H9 (cell line): ENCODE data around the gene GALNT13. TPM values are rescaled to one million over a fixed set of nuclear protein-coding genes. Genes with fewer than 3 reads are reported as not detected.

Source experiments
- DNase-seq: peaks from one replicate; pipeline ENCODE4 v3.0.0-alpha.2; 2017
- H2AFZ ChIP-seq: one replicate; pipeline ENCODE4 v1.6.1; 2013; ENCODE audit warnings: mild to moderate bottlenecking, low read length, control low read depth, moderate library complexity
- H2AK5ac ChIP-seq: 2 replicates; pipeline ENCODE4 v1.6.1; 2013; ENCODE audit warnings: low read length, control low read depth, mixed read lengths; ENCODE audit not compliant: insufficient read length
- H2BK120ac ChIP-seq: one replicate; pipeline ENCODE4 v1.6.1; 2013; ENCODE audit warnings: low read depth, mild to moderate bottlenecking, low read length, control low read depth, inconsistent platforms; ENCODE audit not compliant: poor library complexity, severe bottlenecking
- H2BK12ac ChIP-seq: 2 replicates; pipeline ENCODE4 v1.6.1; 2013; ENCODE audit warnings: low read length, control low read depth, mixed read lengths, low read depth; ENCODE audit not compliant: insufficient read length
- H2BK15ac ChIP-seq: 2 replicates; pipeline ENCODE4 v1.6.1; 2013; ENCODE audit warnings: low read depth, low read length, control low read depth
- H2BK20ac ChIP-seq: one replicate; pipeline ENCODE4 v1.6.1; 2013; ENCODE audit warnings: low read depth, mild to moderate bottlenecking, low read length, control low read depth, inconsistent platforms; ENCODE audit not compliant: poor library complexity, severe bottlenecking
- H2BK5ac ChIP-seq: 2 replicates; pipeline ENCODE4 v1.6.1; 2013; ENCODE audit warnings: low read length, control low read depth, mixed read lengths; ENCODE audit not compliant: insufficient read length
- H3K14ac ChIP-seq: 2 replicates; pipeline ENCODE4 v1.6.1; 2013; ENCODE audit warnings: low read length, control low read depth; ENCODE audit not compliant: insufficient read depth
- H3K18ac ChIP-seq: 2 replicates; pipeline ENCODE4 v1.6.1; 2013; ENCODE audit warnings: low read depth, mild to moderate bottlenecking, mixed read lengths, low read length, control low read depth; ENCODE audit not compliant: insufficient read length
- H3K23ac ChIP-seq: 2 replicates; pipeline ENCODE4 v1.6.1; 2013; ENCODE audit warnings: low read length, control low read depth, mixed read lengths, low read depth; ENCODE audit not compliant: insufficient read length
- H3K23me2 ChIP-seq: 2 replicates; pipeline ENCODE4 v1.6.1; 2013; ENCODE audit warnings: low read depth, mild to moderate bottlenecking, mixed read lengths, low read length, control low read depth; ENCODE audit not compliant: insufficient read length, poor library complexity, severe bottlenecking
- H3K27ac ChIP-seq: 2 replicates; pipeline ENCODE4 v1.5.1; 2013; ENCODE audit warnings: low read length, control low read depth, mixed read lengths, low read depth; ENCODE audit not compliant: insufficient read length
- H3K27me3 ChIP-seq: 2 replicates; pipeline ENCODE4 v1.6.1; 2013; ENCODE audit warnings: low read length, control low read depth, inconsistent platforms; ENCODE audit not compliant: insufficient read depth
- H3K4ac ChIP-seq: 2 replicates; pipeline ENCODE4 v1.6.1; 2013; ENCODE audit warnings: low read depth, mild to moderate bottlenecking, control low read depth, inconsistent platforms, low read length, moderate library complexity
- H3K4me1 ChIP-seq: 2 replicates; pipeline ENCODE4 v1.6.1; 2013; ENCODE audit warnings: low read length, control low read depth, inconsistent platforms; ENCODE audit not compliant: insufficient read depth
- H3K4me2 ChIP-seq: 2 replicates; pipeline ENCODE4 v1.6.1; 2013; ENCODE audit warnings: low read length, control low read depth, mixed read lengths; ENCODE audit not compliant: insufficient read length, insufficient read depth
- H3K56ac ChIP-seq: 2 replicates; pipeline ENCODE4 v1.6.1; 2013; ENCODE audit warnings: low read depth, mild to moderate bottlenecking, mixed read lengths, low read length, control low read depth; ENCODE audit not compliant: insufficient read length
- H3K79me1 ChIP-seq: 2 replicates; pipeline ENCODE4 v1.6.1; 2013; ENCODE audit warnings: low read depth, mild to moderate bottlenecking, moderate library complexity, low read length, control low read depth, inconsistent platforms; ENCODE audit not compliant: insufficient read depth, poor library complexity, severe bottlenecking
- H3K79me2 ChIP-seq: 2 replicates; pipeline ENCODE4 v1.6.1; 2013; ENCODE audit warnings: low read length, control low read depth, inconsistent platforms; ENCODE audit not compliant: insufficient read depth
- H3K9ac ChIP-seq: 2 replicates; pipeline ENCODE4 v1.6.1; 2013; ENCODE audit warnings: low read length, control low read depth, mixed read lengths; ENCODE audit not compliant: insufficient read length; ENCODE audit errors: extremely low read depth
- H3K9me3 ChIP-seq: one replicate; pipeline ENCODE4 v1.6.1; 2013; ENCODE audit warnings: low read depth, low read length, inconsistent platforms; ENCODE audit not compliant: control insufficient read depth
- H3T11ph ChIP-seq: one replicate; pipeline ENCODE4 v1.6.1; 2013; ENCODE audit warnings: mild to moderate bottlenecking, low read length, control low read depth, inconsistent platforms
- H4K20me1 ChIP-seq: one replicate; pipeline ENCODE4 v1.6.1; 2013; ENCODE audit not compliant: control insufficient read depth, insufficient read length, insufficient read depth
- H4K5ac ChIP-seq: 2 replicates; pipeline ENCODE4 v1.6.1; 2013; ENCODE audit warnings: low read depth, mild to moderate bottlenecking, mixed read lengths, low read length, control low read depth; ENCODE audit not compliant: insufficient read length
- H4K8ac ChIP-seq: replicated peaks from 2 replicates; pipeline ENCODE4 v1.6.1; 2013; ENCODE audit warnings: low read length, control low read depth, mixed read lengths, low read depth; ENCODE audit not compliant: insufficient read length
- H4K91ac ChIP-seq: 2 replicates; pipeline ENCODE4 v1.6.1; 2013; ENCODE audit warnings: low read depth, mild to moderate bottlenecking, moderate library complexity, mixed read lengths, low read length, control low read depth; ENCODE audit not compliant: insufficient read length
- H3K27ac Mint-ChIP-seq, 3 experiments: 2 replicates in 2 of 3; 3 replicates in 1 of 3; pipeline ENCODE4 v1.8.0; 2020 to 2021; ENCODE audit warnings: mixed read lengths in 3 of 3, mild to moderate bottlenecking in 1 of 3, moderate library complexity in 1 of 3
- H3K27me3 Mint-ChIP-seq: 2 replicates; pipeline ENCODE4 v1.8.0; 2021; ENCODE audit warnings: low read depth, mild to moderate bottlenecking, moderate library complexity, mixed read lengths
- H3K36me3 Mint-ChIP-seq, 3 experiments: 2 replicates in 2 of 3; 3 replicates in 1 of 3; pipeline ENCODE4 v1.8.0; 2020 to 2021; ENCODE audit warnings: low read depth in 3 of 3, mixed read lengths in 3 of 3; ENCODE audit not compliant: insufficient read depth in 1 of 3
- H3K4me1 Mint-ChIP-seq, 2 experiments: 2 replicates each; pipeline ENCODE4 v1.8.0; 2020; ENCODE audit warnings: mixed read lengths in 2 of 2
- H3K4me3 Mint-ChIP-seq, 2 experiments: 2 replicates in 1 of 2; 3 replicates in 1 of 2; pipeline ENCODE4 v1.8.0; 2020 to 2021; ENCODE audit warnings: mild to moderate bottlenecking in 2 of 2, mixed read lengths in 2 of 2, moderate library complexity in 1 of 2
- H3K9me3 Mint-ChIP-seq, 2 experiments: 2 replicates in 1 of 2; 3 replicates in 1 of 2; pipeline ENCODE4 v1.8.0; 2020; ENCODE audit warnings: mild to moderate bottlenecking in 2 of 2, mixed read lengths in 2 of 2, moderate library complexity in 1 of 2
- WGBS: extraction: QIAGEN DNeasy Blood & Tissue Kit; methylation state at CpG from one replicate; pipeline ENCODE4 v1.1.7; 2013; ENCODE audit warnings: missing lambda C conversion rate, low lambda C conversion rate, mixed read lengths; ENCODE audit not compliant: insufficient read length; ENCODE audit errors: extremely low coverage; 5-methylcytosine and 5-hydroxymethylcytosine counted together
- total RNA-seq: library from RNA; stranded (reverse); gene quantifications from 2 replicates; pipeline ENCODE4 v1.2.1, GENCODE V29; 2021
- TF ChIP-seq, protein P1 (sequence below): fragments of 200-600 bp; sonication (generic); conservative IDR thresholded peaks from 3 replicates; pipeline ENCODE4 v1.8.0; 2021; ENCODE audit warnings: antibody characterized with exemption, mild to moderate bottlenecking

Gene GALNT13
- total RNA-seq, 1 experiment from 2014 or later: 6.6 TPM

DNA sequence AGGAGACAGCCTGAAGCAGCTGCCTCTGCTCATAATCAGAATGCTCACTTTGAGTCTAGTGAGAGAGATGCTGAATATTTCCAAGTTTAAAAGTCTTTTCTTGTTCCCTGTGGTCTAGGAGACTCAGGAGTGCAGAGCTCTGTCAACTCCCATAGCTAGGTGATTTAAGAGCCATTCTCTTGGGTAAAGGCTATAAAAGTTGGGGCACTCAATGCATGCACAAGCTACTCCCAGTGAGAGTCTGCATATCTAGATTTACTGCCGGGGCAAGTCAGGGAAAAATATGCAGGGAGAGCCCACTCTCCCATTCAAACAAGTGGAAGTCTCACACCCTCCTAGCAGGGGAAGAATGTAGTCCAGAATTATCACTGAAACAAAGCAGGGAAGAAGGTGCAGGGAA, 418.1 kb downstream of the GALNT13 start:
- no peak overlapping the region for H3K56ac ChIP-seq
- no peak overlapping the region for H3K4me2 ChIP-seq
- H2AK5ac ChIP-seq: no peak overlapping the region
- H3K27me3 ChIP-seq: no peaks in the 10 kb centered on the region
- H3K36me3 Mint-ChIP-seq: peaks cover 23 to 32% (median 27%) of the 10 kb centered on the region in 3 experiments
- H3K4ac ChIP-seq: no peak overlapping the region
- H3T11ph ChIP-seq: no peak overlapping the region
- H2BK12ac ChIP-seq: no peak overlapping the region
- no peak overlapping the region for H3K27ac Mint-ChIP-seq
- H3K4me1 Mint-ChIP-seq: no peaks in the 10 kb centered on the region
- no peaks in the 10 kb centered on the region for H3K23me2 ChIP-seq
- H4K8ac ChIP-seq: no peak overlapping the region
- no peak overlapping the region for H3K18ac ChIP-seq
- peaks cover 6 to 16% of the 10 kb centered on the region in 2 experiments; a peak in 4 of 5 replicates for H3K9me3 Mint-ChIP-seq
- no peaks in the 10 kb centered on the region for H4K20me1 ChIP-seq
- no peak overlapping the region for H4K5ac ChIP-seq
- no peak for DNase-seq
- no peak overlapping the region for H4K91ac ChIP-seq
- H2BK5ac ChIP-seq: no peak overlapping the region
- no peaks in the 10 kb centered on the region for H3K27me3 Mint-ChIP-seq
- no peak overlapping the region for H2AFZ ChIP-seq
- H3K79me1 ChIP-seq: no peaks in the 10 kb centered on the region
- H3K9me3 ChIP-seq: no peaks in the 10 kb centered on the region
- no peak overlapping the region for H3K9ac ChIP-seq
- H3K4me1 ChIP-seq: no peaks in the 10 kb centered on the region
- no peak overlapping the region for H3K4me3 Mint-ChIP-seq
- no peak overlapping the region for H3K27ac ChIP-seq
- no peak overlapping the region for H2BK120ac ChIP-seq
- no peak overlapping the region for H3K14ac ChIP-seq
- no CpG with 5 or more reads among the region's 1 CpG for WGBS
- no peak overlapping the region for H2BK20ac ChIP-seq
- TF ChIP-seq, protein P1, sequence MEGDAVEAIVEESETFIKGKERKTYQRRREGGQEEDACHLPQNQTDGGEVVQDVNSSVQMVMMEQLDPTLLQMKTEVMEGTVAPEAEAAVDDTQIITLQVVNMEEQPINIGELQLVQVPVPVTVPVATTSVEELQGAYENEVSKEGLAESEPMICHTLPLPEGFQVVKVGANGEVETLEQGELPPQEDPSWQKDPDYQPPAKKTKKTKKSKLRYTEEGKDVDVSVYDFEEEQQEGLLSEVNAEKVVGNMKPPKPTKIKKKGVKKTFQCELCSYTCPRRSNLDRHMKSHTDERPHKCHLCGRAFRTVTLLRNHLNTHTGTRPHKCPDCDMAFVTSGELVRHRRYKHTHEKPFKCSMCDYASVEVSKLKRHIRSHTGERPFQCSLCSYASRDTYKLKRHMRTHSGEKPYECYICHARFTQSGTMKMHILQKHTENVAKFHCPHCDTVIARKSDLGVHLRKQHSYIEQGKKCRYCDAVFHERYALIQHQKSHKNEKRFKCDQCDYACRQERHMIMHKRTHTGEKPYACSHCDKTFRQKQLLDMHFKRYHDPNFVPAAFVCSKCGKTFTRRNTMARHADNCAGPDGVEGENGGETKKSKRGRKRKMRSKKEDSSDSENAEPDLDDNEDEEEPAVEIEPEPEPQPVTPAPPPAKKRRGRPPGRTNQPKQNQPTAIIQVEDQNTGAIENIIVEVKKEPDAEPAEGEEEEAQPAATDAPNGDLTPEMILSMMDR: no peak
- H3K23ac ChIP-seq: no peak overlapping the region
- H2BK15ac ChIP-seq: no peak overlapping the region
- no peaks in the 10 kb centered on the region for H3K79me2 ChIP-seq
